Ecto neural progenitor cell (in vitro differentiated cells): ENCODE results near the gene SLC39A2.
"Not testable (repeated sequence)": the region's sequence is repeated elsewhere in the genome, so short reads cannot be mapped to it uniquely, and the experiment has no call there.

ENCODE experiments used
- DNase-seq: peaks from one replicate; pipeline ENCODE4 v3.0.0-alpha.2; 2018; ENCODE audit warnings: low spot score

The SLC39A2 gene

DNA sequence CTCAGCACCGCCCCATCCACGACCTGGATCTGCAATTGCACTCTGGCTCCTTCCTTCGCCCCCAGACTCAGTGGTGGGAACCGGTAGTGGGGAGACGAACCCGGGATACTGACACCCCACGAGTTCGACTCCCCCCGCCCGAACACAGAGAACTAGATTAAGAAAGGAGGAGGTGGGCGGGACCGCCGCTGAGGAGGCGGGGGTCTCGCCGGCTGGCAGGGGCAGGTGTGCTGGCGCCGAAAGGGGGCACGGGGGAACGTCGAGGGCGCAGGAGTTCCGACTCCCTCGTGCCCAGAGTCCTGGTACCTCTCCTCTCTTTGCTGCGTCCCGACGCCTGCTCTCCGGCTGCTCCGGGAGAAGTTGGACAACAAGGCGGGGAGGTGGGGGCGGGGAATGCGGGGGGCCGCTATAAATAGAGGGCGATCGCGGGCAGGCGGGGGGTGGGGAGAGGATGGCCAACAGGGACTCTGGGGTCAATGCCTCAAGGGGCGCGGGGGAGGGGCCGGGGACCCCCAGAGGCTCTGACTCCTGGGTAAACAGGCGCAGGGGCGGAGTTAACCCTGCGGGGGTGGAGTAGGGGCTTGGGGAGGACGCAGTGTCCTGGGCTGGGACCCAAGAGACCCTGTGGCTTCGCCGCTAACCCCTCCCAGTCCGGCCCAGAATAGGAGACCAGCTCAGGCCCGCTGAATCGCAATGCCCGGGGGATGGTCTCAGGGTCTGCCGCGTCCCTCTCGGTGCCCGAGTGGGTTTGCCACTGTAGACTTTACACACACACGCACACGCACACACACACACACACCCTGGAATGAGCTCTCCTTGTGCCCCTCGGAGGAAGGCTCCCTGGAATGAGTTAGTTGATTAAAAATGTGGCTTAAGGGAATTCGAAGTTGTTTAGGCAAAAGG, 26.5 kb downstream of the SLC39A2 start:
- DNase-seq, result peak; percentile 66

GRCh38 chr14:21026274-21026987, 27.3 kb downstream of the SLC39A2 start:
- no peak for DNase-seq

- no peak for DNase-seq
Observed at GRCh38 chr14:21026988-21027315, 27.9 kb downstream of the SLC39A2 start.

DNA sequence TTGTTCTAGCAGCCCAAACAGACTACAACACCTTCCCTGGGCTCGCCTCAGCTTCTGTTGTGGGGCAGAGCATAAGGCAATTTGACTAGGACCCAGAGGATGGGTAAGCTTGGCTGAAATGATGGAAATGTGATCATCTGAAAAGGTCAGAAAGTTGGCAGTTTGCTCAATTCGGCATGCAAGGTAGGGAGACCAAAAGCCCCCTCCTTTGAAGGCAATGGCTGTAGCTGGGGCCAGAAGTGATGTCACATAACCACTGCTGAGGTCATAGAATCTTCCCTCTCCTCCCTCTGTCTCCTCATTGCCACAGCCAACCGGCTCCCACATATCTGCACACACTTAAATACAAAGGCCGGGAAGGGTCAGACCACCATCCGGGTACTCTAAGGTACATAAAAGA, 30.8 kb downstream of the SLC39A2 start, which contains the start of gene TPPP2:
Gene TPPP2 (plus strand): TSS at position 301 of the 400 bp plus-strand sequence. CDS start 365 bp downstream, outside the sequence.
- no peak for DNase-seq

DNA sequence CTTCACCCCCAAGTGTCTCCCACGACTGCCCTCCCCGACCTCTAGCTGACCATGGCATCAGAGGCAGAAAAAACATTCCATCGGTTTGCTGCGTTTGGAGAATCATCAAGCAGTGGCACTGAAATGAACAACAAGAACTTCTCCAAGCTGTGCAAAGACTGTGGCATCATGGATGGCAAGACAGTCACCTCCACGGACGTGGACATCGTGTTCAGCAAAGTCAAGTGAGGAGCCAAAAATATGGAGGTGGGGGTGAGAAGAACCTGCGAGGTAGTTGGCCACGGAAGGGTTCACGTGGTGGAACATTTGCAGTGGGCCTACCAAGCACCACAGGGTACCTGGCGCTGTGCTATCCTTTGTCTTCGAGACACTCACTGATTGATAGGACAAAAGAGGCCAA, 31.4 kb downstream of the SLC39A2 start:
- no peak for DNase-seq

GRCh38 chr14:21032326-21033132, 33.4 kb downstream of the SLC39A2 start:
- DNase-seq, result no peak

DNA sequence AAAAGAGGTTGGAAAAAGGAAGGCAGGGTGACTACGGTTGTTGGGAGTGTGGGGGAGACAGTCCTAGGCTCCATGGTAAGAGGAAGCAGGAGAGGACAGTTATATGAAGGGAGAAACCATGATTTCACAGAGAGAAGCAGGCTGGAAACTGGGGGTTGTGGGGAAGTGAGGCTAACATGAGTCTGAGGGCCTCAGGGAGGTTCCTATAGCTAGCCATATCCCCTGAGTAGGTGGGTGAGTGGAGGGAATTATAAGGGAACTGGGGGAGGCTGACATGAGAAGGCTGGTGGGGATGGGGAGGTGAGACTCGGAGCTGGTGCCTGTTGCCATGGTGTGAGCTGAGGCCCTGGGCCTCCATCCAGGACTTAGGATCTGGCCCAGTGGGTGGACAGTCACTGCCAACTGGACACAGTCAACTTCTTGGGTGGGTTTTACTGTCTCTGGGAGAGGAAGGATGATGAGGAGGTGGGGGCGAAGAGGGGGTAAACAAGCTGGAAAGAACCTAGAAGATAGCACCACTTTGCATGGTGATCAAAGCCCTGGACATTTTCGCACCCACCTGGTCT, 34.1 kb downstream of the SLC39A2 start:
- DNase-seq, result no peak

DNA sequence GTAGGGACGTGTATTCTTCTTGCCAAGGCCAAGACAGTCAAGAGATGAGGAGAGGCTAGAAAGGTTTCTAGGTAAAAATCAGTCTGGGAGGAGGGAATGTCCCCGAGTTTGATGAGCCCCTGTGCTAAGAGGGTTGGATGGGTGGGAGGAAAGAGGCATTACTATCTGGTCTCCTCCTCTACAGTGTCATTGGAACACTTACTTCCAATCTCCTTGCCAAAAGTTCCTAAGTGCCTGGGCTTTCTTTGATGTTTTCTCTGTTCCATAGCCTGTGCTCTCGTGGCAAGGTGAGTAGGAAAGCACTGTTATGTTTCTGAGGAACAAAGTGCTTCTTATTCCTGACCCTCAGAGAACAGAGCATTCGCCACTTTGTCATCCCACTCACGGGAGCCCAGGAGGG, 35.6 kb downstream of the SLC39A2 start, which contains the start of gene RNASE13:
Gene RNASE13 (minus strand): TSS at position 101 of the 400 bp plus-strand sequence. CDS start 519 bp downstream, outside the sequence.
- DNase-seq, result no peak

GRCh38 chr14:21036751-21037150, 37.7 kb downstream of the SLC39A2 start:
- no peak for DNase-seq

DNA sequence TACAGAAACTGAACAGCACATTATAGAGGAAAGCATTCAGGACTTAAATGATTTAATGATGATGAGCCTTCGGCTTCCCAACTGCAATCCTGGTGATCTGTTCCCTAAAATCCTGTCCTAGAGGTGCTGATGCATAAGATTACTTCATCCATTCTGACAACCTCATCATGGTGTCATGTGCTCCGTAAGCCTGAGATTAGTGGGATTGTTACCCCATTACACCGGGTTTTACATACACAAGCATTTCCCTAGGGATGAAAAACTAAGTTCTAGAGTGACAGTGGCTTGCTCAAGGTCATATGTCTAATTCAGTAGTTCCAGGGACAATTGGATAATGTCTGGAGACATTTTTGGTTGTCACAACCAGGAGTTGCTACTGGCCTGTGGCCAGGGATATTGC, 38.1 kb downstream of the SLC39A2 start:
- DNase-seq, result no peak

DNA sequence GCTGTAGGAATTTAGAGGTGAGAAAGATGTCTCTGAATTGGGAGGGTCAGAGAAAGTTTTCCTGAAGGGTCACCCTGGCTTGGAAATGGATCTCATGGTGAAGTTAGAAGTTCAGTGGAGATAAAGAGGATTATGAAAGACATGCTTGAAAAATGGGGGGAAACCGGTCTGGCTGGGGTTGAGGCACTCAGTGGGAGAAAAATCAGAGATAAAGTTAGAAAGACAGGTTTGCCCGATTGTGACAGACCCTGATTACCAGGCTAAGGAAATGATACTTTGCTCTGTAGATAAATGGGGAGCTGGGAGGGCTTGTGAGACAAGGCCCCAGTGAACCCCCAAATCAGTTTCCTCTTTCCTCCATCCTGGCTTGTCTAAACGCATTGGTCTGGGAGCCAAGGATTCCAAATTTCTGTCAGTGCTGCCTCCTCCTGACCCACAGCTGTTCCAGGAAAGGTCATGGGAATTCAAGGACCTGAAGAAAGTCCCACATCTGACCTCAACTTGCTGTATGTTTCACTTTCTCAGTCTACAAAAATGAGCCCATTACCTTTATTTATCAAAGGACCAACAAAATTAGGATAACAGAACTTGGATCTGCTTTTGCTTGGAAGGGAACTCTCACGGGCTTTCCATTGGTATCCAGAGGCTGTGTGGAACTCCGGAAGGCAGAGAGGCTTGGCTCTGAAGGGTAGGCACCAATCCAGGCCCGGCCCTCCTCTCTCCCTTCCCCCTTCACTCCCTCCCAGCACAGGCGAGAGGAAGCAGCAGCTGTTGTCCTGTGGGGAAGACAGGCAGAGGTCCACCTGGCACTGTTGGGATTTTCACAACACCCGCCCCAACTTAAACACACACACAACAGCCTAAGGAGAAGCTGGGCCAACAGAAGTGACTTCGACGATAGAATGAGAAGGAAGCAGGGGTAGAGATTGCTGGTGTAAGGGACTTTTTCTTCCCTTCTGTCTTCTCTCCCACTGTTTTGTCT, 39.6 kb downstream of the SLC39A2 start:
- no peak for DNase-seq

DNA sequence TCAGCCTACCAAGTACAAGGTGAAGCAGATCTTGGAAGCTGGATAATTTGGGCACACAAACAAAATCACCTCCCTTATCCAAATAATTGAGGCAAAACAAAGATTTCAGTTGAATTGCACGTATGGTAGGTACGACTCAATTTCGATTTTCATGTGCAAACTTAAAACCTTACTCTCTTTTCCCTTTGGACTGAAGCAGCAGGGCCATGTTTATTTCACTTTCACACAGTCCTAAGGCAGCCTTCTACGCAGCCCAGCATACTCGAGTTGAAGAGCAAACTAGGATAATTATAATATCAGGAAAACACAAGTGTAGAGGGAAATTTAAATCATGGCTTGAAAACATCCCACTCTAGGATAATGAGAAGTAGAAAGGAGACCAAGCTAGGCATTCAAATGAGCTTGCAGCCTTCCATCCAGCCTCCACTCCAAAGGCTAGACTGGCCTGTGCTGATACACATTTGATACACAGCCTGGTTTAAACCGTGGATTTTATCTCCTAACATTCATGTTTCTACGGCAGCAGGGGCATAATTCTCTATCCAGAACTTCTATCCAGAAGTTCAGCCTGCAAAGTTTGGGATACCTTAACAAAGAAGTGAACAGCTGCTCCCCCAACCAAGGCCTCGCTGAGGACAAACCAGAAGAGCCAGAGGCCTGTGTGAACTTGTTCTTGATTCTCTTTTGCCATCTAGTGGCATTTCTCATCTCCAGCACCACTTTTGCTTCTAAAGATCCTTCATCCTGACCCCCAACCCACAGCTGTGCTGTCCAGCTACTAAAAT, 40.7 kb downstream of the SLC39A2 start:
- DNase-seq, result no peak

DNA sequence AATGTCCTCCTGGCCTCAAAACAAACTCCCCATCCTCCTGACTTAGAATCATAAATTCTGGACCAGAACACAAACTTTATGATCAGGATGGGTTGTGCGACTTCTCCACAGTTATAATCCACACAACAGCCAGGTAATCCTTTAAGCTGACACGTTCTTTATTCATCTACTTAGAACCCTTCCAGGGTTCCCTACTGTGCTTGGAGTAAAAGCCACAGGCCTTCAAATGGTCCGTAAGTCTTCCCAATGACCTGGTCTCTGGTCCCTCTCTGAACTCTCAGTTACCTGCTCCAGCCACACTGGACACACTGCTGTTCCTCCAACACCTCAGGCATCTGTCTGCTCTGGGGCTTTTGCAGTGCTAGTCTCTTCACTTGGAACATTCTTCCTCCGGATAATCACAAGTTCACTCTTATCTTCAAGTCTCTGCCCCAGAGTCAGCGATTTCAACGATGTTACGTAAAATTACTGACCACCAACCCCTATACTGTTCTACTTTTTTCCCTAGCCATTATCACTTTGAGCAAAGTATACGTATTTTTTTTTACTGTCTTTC, 41.4 kb downstream of the SLC39A2 start:
- DNase-seq, result no peak

- not testable (repeated sequence) for DNase-seq
Observed at GRCh38 chr14:21040941-21041340, 41.8 kb downstream of the SLC39A2 start.

- no peak for DNase-seq
Observed at GRCh38 chr14:21041676-21042433, 42.8 kb downstream of the SLC39A2 start, which contains the start of gene RNASE7. Gene RNASE7 (plus strand): TSS chr14:21042362. CDS start chr14:21042993, 631 bp downstream.

- no peak for DNase-seq
Observed at GRCh38 chr14:21042918-21043317, 43.8 kb downstream of the SLC39A2 start.

DNA sequence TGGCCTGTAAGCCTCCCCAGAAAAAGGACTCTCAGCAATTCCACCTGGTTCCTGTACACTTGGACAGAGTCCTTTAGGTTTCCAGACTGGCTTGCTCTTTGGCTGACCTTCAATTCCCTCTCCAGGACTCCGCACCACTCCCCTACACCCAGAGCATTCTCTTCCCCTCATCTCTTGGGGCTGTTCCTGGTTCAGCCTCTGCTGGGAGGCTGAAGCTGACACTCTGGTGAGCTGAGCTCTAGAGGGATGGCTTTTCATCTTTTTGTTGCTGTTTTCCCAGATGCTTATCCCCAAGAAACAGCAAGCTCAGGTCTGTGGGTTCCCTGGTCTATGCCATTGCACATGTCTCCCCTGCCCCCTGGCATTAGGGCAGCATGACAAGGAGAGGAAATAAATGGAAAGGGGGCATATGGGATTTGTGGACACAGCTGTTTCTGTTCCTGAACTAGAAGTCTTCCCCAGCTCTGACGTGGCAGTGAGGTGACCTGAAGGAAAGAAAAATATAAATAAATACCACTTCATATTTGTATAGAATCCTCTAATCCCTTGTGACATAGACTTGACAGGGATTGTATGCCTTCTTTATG, 44.4 kb downstream of the SLC39A2 start:
- DNase-seq, result no peak

DNA sequence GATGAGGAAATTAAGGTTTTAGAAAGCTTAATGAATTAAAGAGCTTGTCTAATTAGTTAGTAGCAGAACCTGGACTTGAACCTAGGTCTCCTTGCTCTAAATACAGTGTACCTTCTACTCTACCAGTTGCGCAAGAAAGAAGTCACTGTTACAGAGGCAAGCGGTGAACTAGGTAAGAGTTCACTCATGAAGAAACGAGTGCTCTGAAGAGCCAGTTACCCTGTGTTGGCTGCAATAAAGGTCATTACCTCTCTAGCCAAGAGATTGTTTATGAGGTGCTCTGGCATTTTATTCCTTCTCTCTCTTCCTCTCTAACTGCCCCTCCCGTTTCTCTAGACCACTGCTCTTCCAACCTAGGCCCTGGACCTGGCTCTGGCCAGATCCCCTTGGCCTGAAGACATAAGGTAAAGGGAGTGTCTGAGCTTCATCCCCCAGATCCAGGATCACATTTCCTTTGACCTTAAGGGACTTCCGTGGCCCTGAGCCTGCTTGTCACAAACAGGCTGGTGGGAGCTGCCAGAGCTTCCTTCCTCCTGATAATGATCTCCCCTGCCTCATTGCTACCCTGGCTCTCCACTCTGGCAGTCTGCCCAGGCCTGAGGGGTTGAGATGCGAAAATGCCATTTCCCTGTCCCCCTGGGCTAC, 45.0 kb downstream of the SLC39A2 start:
- DNase-seq, result no peak
